Tibial nerve (tissue), 4 donors: ENCODE data around the gene IFFO2. TPM values are rescaled to one million over a fixed set of nuclear protein-coding genes. Genes with fewer than 3 reads are reported as not detected.

ENCODE experiments used
- DNase-seq, 2 donors: peaks; one replicate each; pipeline ENCODE4 v3.0.0-alpha.2; 2019; ENCODE audit warnings: low spot score in 2 of 2
- H3K27ac ChIP-seq, 4 donors: fragments of 200-600 bp; sonication (generic) in 3 of 4; one replicate each; pipeline ENCODE4 v1.5.1; 2017 to 2019; ENCODE audit warnings: mild to moderate bottlenecking in 1 of 4
- H3K27me3 ChIP-seq, 2 donors: fragments of 200-600 bp; sonication (generic) in 1 of 2; one replicate each; pipeline versions ENCODE4 v1.5.1 to v1.6.0; 2017 to 2019
- H3K36me3 ChIP-seq, 3 donors: fragments of 200-600 bp; sonication (generic); one replicate each; pipeline ENCODE4 v1.5.1; 2018 to 2019
- H3K4me1 ChIP-seq, 4 donors: fragments of 200-600 bp; sonication (generic) in 3 of 4; one replicate each; pipeline ENCODE4 v1.5.1; 2017 to 2019
- H3K4me3 ChIP-seq, 4 donors: fragments of 200-600 bp; sonication (generic) in 3 of 4; one replicate each; pipeline ENCODE4 v1.5.1; 2017 to 2019; ENCODE audit warnings: mild to moderate bottlenecking in 1 of 4, moderate library complexity in 1 of 4
- H3K9me3 ChIP-seq, 4 donors: fragments of 200-600 bp; sonication (generic) in 3 of 4; one replicate each; pipeline ENCODE4 v1.5.1; 2017 to 2019
- CTCF ChIP-seq, 5 experiments: fragments of 200-600 bp in 3 of 5; fragments of 450-650 bp in 2 of 5; sonication (generic) in 3 of 5; IDR thresholded peaks; one replicate each; pipeline ENCODE4 v1.5.1; 2016 to 2019; ENCODE audit warnings: antibody characterized with exemption in 5 of 5, mild to moderate bottlenecking in 3 of 5, moderate library complexity in 2 of 5
- EP300 ChIP-seq, 2 donors: sonication (generic); formaldehyde crosslinking; IDR thresholded peaks; one replicate each; pipeline ENCODE4 v1.6.1; 2017; ENCODE audit warnings: antibody characterized with exemption in 2 of 2, mild to moderate bottlenecking in 1 of 2
- POLR2A ChIP-seq, 2 donors: fragments of 450-650 bp; IDR thresholded peaks; one replicate each; pipeline ENCODE4 v1.6.1; 2017; ENCODE audit warnings: antibody characterized with exemption in 2 of 2, mild to moderate bottlenecking in 2 of 2, moderate library complexity in 2 of 2
- WGBS, 2 donors: methylation state at CpG; one replicate each; pipeline ENCODE4 v1.1.5; 2018; 5-methylcytosine and 5-hydroxymethylcytosine counted together
- total RNA-seq, 4 donors: library from RNA; depleted of rRNA; stranded (reverse); fragments of >200 nt; gene quantifications; one replicate each; pipeline ENCODE4 v1.1.0, GENCODE V29; 2016

IFFO2 gene
- total RNA-seq, 4 donors from 2014 or later: 3.6 to 19.2 (median 9.2) TPM

DNA sequence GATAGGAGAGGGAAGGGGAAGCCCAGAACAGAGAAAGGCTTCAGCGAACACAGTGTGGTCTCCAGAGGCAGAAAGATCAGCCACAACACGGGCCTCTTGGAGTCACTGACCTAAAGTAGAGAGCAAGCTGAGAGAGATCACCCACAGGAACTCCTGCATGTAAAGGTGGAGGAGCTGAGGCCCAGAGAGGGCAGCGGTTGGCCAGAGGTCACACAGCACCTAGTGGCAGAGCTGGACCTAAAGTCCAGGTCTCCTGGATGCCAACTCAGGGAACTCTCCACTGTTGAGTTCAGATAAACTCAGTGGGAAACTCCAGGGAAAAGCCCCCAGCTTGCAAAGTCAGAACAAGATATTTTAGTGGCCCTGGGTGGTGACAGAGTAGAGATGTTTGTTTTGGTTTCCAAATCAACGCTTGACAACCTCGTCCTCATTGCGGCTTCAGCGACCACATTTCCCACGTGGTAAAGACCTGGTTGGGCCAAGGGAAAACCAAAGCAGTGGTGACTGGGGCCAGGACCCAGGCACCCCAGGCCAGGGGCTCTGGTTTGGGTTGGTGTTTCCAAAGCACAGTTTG lies 4.6 kb downstream of the IFFO2 start:
- Histone ChIP-seq H3K36me3 (no peaks in the 10 kb centered on the region), H3K4me1 (peaks cover 0 to 68% (median 55%) of the 10 kb centered on the region in 4 donors), H3K9me3 (no peaks in the 10 kb centered on the region), H3K27ac (peak overlapping the region in 3 of 4 donors; percentile 76 to 90 (median 88)), H3K4me3 (no peak overlapping the region), H3K27me3 (no peaks in the 10 kb centered on the region)
- DNase-seq: no peak
- WGBS, 2 donors: 68 to 69% methylated on average over 8 of the region's 8 CpGs
- no peak for TF ChIP-seq CTCF (IDR thresholded peaks at IDR 0.05)
- no peak for TF ChIP-seq EP300 (IDR thresholded peaks at IDR 0.05)
- TF ChIP-seq POLR2A (IDR thresholded peaks at IDR 0.05): no peak

- H3K27ac ChIP-seq: peak overlapping the region in 3 of 4 donors; percentile 76 to 90 (median 88)
- peaks cover 0 to 67% (median 55%) of the 10 kb centered on the region in 4 donors for H3K4me1 ChIP-seq
- H3K36me3 ChIP-seq: no peaks in the 10 kb centered on the region
- DNase-seq: no peak
- H3K9me3 ChIP-seq: no peaks in the 10 kb centered on the region
- H3K4me3 ChIP-seq: no peak overlapping the region
- WGBS, 2 donors: 66 to 88% methylated on average over 7 to 9 of the region's 9 CpGs
- TF ChIP-seq EP300 (IDR thresholded peaks at IDR 0.05) (no peak), CTCF (IDR thresholded peaks at IDR 0.05) (no peak), POLR2A (IDR thresholded peaks at IDR 0.05) (no peak)
- no peaks in the 10 kb centered on the region for H3K27me3 ChIP-seq
Observed at GRCh38 chr1:18951416-18951815, 5.1 kb downstream of the IFFO2 start.

- Histone ChIP-seq H3K27ac (peak overlapping the region; percentile 14 to 90 (median 82)), H3K4me3 (peak overlapping the region; percentile 2 to 45 (median 32)), H3K4me1 (peaks cover 0 to 70% (median 58%) of the 10 kb centered on the region in 4 donors), H3K9me3 (no peaks in the 10 kb centered on the region), H3K27me3 (no peaks in the 10 kb centered on the region), H3K36me3 (no peaks in the 10 kb centered on the region)
- 35 to 42% methylated on average over 17 to 19 of the region's 19 CpGs for whole genome bisulfite sequencing, 2 donors
- TF ChIP-seq CTCF (IDR thresholded peaks at IDR 0.05) (no peak), POLR2A (IDR thresholded peaks at IDR 0.05) (no peak), EP300 (IDR thresholded peaks at IDR 0.05) (peak in 1 of 2 donors; percentile 42)
- DNase-seq: no peak
Observed at GRCh38 chr1:18950401-18951026, 6.0 kb downstream of the IFFO2 start.

DNA sequence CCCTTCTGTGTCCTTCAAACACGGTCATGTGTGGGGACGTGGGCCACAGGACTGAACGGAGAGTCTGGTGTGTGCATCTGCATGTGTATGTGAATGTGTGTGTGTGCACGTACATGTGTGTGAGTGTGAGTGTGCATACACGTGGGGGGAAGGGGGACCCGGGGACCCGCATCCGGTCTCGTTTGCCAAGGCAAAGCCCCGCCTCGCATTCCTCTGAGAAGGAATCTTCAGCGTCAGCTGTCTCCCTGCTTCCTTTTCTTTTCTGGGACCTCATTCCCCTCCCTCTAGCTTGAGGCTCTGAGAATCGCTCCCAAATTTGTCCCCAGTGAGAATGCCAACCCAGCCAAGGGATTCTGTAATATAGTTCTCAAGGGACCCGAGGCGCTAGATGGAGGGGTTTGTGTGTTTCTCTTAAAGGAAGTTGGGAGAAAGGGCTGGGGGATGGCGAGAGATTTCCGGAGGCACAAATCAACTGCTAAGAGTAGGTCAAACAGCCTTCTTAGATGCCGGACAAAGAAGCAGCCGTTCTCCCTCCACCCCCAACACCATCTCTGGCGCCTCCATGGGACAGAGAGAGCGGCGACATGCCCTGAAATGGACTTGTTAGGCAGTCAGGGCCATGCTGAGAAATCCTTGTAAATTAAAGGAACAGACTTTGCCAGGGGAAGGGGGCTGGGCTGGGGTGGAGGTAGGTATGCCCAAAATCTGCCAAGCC lies 6.6 kb downstream of the IFFO2 start:
- no peaks in the 10 kb centered on the region for H3K27me3 ChIP-seq
- H3K4me3 ChIP-seq: peak overlapping the region; percentile 2 to 45 (median 32)
- WGBS, 2 donors: 2 to 7% methylated on average over 21 to 22 of the region's 22 CpGs
- peaks cover 0 to 66% (median 58%) of the 10 kb centered on the region in 4 donors for H3K4me1 ChIP-seq
- no peaks in the 10 kb centered on the region for H3K9me3 ChIP-seq
- DNase-seq: no peak
- peak overlapping the region; percentile 14 to 90 (median 82) for H3K27ac ChIP-seq
- TF ChIP-seq EP300 (IDR thresholded peaks at IDR 0.05): no peak
- TF ChIP-seq POLR2A (IDR thresholded peaks at IDR 0.05): no peak
- TF ChIP-seq CTCF (IDR thresholded peaks at IDR 0.05): peak in 3 of 5 experiments; percentile 5 to 36 (median 12)
- no peaks in the 10 kb centered on the region for H3K36me3 ChIP-seq
